HCT116 (cell line): ENCODE results near the gene CFAP97D2. TPM values are rescaled to one million over a fixed set of nuclear protein-coding genes. Genes with fewer than 3 reads are reported as not detected.

Experiments
- ATAC-seq: fragments of 200-7000 bp; cut with Tn5 transposase; 2 replicates; pipeline ENCODE4 v1.9.1; 2020; ENCODE audit warnings: mild to moderate bottlenecking, moderate library complexity
- BruUV-seq: library from RNA; stranded (reverse); fragments of 400-500 nt; replicated peaks from 2 replicates; lab custom pipeline; 2021; lab: Mats Ljungman, UMichigan
- CTCF ChIA-PET: fragments of 300-600 bp; sonication (Branson Sonifier 250); formaldehyde crosslinking; loops from one replicate; lab custom pipeline; 2021; ENCODE audit warnings: antibody characterized with exemption; lab: Charles Lee
- POLR2A ChIA-PET: fragments of 300-600, 350-600 bp; sonication (Branson Sonifier 250); formaldehyde crosslinking; loops from one replicate; lab custom pipeline; 2021; ENCODE audit warnings: antibody characterized with exemption; lab: Charles Lee
- RAD21 ChIA-PET, 2 experiments: fragments of 300-600 bp; sonication (Branson Sonifier 250); formaldehyde crosslinking; loops; one replicate each; lab custom pipeline; 2023; ENCODE audit warnings: low total read pairs in 2 of 2; ENCODE audit not compliant: uncharacterized antibody in 2 of 2, unreplicated experiment in 2 of 2, low non-redundant PET in 1 of 2; lab: Charles Lee
- DNase-seq: peaks from one replicate; pipeline ENCODE4 v3.0.0-alpha.2; 2010; ENCODE audit warnings: low read depth, low spot score
- H2AFZ ChIP-seq: fragments of 200-600 bp; shearing (Covaris generic), sonication (generic); 2 replicates; pipeline ENCODE4 v1.6.1; 2017; ENCODE audit warnings: low read depth, mixed run types, mixed read lengths, antibody characterized with exemption, low read length; ENCODE audit not compliant: poor library complexity, severe bottlenecking
- H3K27ac ChIP-seq: 2 replicates; pipeline ENCODE4 v1.5.1; 2012; ENCODE audit warnings: low read depth, low read length
- H3K27me3 ChIP-seq: fragments of 200-600 bp; sonication (generic); 2 replicates; pipeline ENCODE4 v1.6.1; 2016; ENCODE audit warnings: mixed run types, low read length, mixed read lengths; ENCODE audit not compliant: insufficient read depth
- H3K36me3 ChIP-seq, 2 experiments: fragments of 200-500 bp in 1 of 2; fragments of 200-600 bp in 1 of 2; sonication (Bioruptor generic) in 1 of 2; sonication (generic) in 1 of 2; 2 replicates each; pipeline versions ENCODE4 v1.5.1 to v1.6.1; 2014 to 2016; ENCODE audit warnings: low read length in 2 of 2, inconsistent platforms in 1 of 2, mixed read lengths in 1 of 2, mixed run types in 1 of 2; ENCODE audit not compliant: insufficient read depth in 2 of 2, control insufficient read depth in 1 of 2
- H3K4me1 ChIP-seq, 2 experiments: fragments of 200-600 bp in 1 of 2; sonication (generic) in 1 of 2; 2 replicates each; pipeline versions ENCODE4 v1.5.1 to v1.6.1; 2012 to 2017; ENCODE audit warnings: low read length in 2 of 2, inconsistent platforms in 1 of 2, mild to moderate bottlenecking in 1 of 2, mixed read lengths in 1 of 2, mixed run types in 1 of 2, moderate library complexity in 1 of 2; ENCODE audit not compliant: insufficient read depth in 2 of 2, control insufficient read depth in 1 of 2
- H3K4me2 ChIP-seq: fragments of 200-600 bp; sonication (generic); 2 replicates; pipeline ENCODE4 v1.6.1; 2017; ENCODE audit warnings: mixed run types, low read length, mixed read lengths
- H3K4me3 ChIP-seq, 2 experiments: fragments of 200-600 bp in 1 of 2; sonication (generic) in 1 of 2; replicated peaks in 1 of 2; 2 replicates each; pipeline ENCODE4 v1.5.1; 2011 to 2016; ENCODE audit warnings: low read length in 2 of 2, control low read depth in 1 of 2, low read depth in 1 of 2, mild to moderate bottlenecking in 1 of 2, mixed read lengths in 1 of 2, mixed run types in 1 of 2
- H3K79me2 ChIP-seq: fragments of 200-600 bp; sonication (generic); 2 replicates; pipeline ENCODE4 v1.6.1; 2017; ENCODE audit warnings: mild to moderate bottlenecking, mixed run types, low read length, moderate library complexity, mixed read lengths; ENCODE audit not compliant: insufficient read depth
- H3K9ac ChIP-seq: fragments of 200-600 bp; sonication (generic); 2 replicates; pipeline ENCODE4 v1.6.1; 2016; ENCODE audit warnings: low read length, mixed read lengths
- H3K9me2 ChIP-seq: fragments of 200-600 bp; sonication (generic), shearing (Covaris generic); 2 replicates; pipeline ENCODE4 v1.6.1; 2017; ENCODE audit warnings: mixed run types, mild to moderate bottlenecking, moderate library complexity; ENCODE audit not compliant: insufficient read depth
- H3K9me3 ChIP-seq, 2 experiments: fragments of 200-500 bp in 1 of 2; fragments of 200-600 bp in 1 of 2; sonication (Bioruptor generic) in 1 of 2; sonication (generic) in 1 of 2; 2 replicates each; pipeline ENCODE4 v1.6.1; 2014 to 2017; ENCODE audit warnings: low read length in 2 of 2, mixed read lengths in 2 of 2, inconsistent platforms in 1 of 2, low read depth in 1 of 2, mild to moderate bottlenecking in 1 of 2, mixed run types in 1 of 2, moderate library complexity in 1 of 2; ENCODE audit not compliant: control insufficient read depth in 1 of 2, insufficient read depth in 1 of 2
- H4K20me1 ChIP-seq: fragments of 200-600 bp; sonication (generic), shearing (Covaris generic); 2 replicates; pipeline ENCODE4 v1.6.1; 2017; ENCODE audit warnings: mixed run types, mild to moderate bottlenecking, moderate library complexity; ENCODE audit not compliant: insufficient read depth
- ATF3 ChIP-seq: IDR thresholded peaks from 2 replicates; pipeline ENCODE4 v1.6.1; 2012
- CBX3 ChIP-seq: IDR thresholded peaks from 2 replicates; pipeline ENCODE4 v1.6.1; 2012; ENCODE audit warnings: low read depth
- CEBPB ChIP-seq: IDR thresholded peaks from 2 replicates; pipeline ENCODE4 v1.6.1; 2012; ENCODE audit warnings: low read depth
- FOSL1 ChIP-seq: IDR thresholded peaks from 2 replicates; pipeline ENCODE4 v1.6.1; 2012; ENCODE audit warnings: low read depth
- JUND ChIP-seq: IDR thresholded peaks from 2 replicates; pipeline ENCODE4 v1.6.1; 2012
- POLR2AphosphoS5 ChIP-seq: IDR thresholded peaks from 2 replicates; pipeline ENCODE4 v1.6.1; 2011; ENCODE audit warnings: mild to moderate bottlenecking, low read depth, low read length, moderate library complexity
- RAD21 ChIP-seq: IDR thresholded peaks from 2 replicates; pipeline ENCODE4 v1.6.1; 2012; ENCODE audit warnings: low read depth, mild to moderate bottlenecking
- SIN3A ChIP-seq: IDR thresholded peaks from 2 replicates; pipeline ENCODE4 v1.6.1; 2012; ENCODE audit warnings: low read depth
- TCF7L2 ChIP-seq: IDR thresholded peaks from 2 replicates; pipeline ENCODE4 v1.7.0; 2011; ENCODE audit warnings: borderline replicate concordance, inconsistent platforms; ENCODE audit not compliant: insufficient read depth, insufficient read length; ENCODE audit errors: extremely low read depth
- ZBTB33 ChIP-seq: IDR thresholded peaks from 2 replicates; pipeline ENCODE4 v1.6.1; 2011; ENCODE audit warnings: mild to moderate bottlenecking, low read length, moderate library complexity; ENCODE audit not compliant: insufficient replicate concordance; ENCODE audit errors: extremely low read depth
- intact Hi-C: fragments of 100-400 bp; cut with micrococcal nuclease; formaldehyde crosslinking; loops from 2 replicates; pipeline ENCODE4 v1.10.0; 2022
- total RNA-seq: library from RNA; stranded (reverse); gene quantifications from one replicate; pipeline ENCODE4 v1.2.1, GENCODE V29; 2021; ENCODE audit not compliant: unreplicated experiment
- TF ChIP-seq, protein P1 (sequence below): IDR thresholded peaks from 2 replicates; pipeline ENCODE4 v1.6.1; 2012

The CFAP97D2 gene
- total RNA-seq, 1 experiment from 2014 or later: not detected

DNA sequence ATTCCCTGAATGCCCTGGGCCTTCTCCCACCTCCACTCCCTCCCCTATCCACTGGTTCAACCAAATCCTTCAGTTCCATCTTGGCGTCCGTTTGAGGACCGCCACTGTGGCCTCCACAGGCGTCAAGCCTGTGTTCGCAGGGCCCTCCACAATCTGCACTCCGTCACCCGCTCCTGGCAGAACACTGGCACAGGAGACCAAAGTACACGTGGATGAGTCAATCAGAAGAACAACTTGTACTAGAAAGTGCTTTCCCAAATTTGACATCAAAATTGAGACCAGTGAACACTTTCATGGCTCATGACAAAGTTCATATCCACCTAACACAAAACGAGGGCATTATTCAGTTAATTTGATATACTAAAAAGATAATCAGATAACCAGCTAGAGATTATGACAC lies 49.1 kb downstream of the CFAP97D2 start (continued):
- no peak for TF ChIP-seq RAD21
- TF ChIP-seq, all 23 proteins: peak for 0

GRCh38 chr13:114229506-114229905 lies 50.4 kb downstream of the CFAP97D2 start:
- peaks cover 0 to 22% of the 10 kb centered on the region in 2 experiments; a peak in 3 of 4 replicates for H3K4me1 ChIP-seq
- no peak overlapping the region for H3K27ac ChIP-seq
- ATAC-seq: no peak
- no peaks in the 10 kb centered on the region; a peak in 1 of 4 replicates for H3K9me3 ChIP-seq
- POLR2A ChIA-PET: no interaction called here
- H3K4me3 ChIP-seq: no peak overlapping the region
- H2AFZ ChIP-seq: no peak overlapping the region
- no peaks in the 10 kb centered on the region for H3K79me2 ChIP-seq
- H3K9me2 ChIP-seq: no peaks in the 10 kb centered on the region
- intact Hi-C loops: no loop called here
- TF ChIP-seq, protein P1, sequence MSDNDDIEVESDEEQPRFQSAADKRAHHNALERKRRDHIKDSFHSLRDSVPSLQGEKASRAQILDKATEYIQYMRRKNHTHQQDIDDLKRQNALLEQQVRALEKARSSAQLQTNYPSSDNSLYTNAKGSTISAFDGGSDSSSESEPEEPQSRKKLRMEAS: no peak
- TF ChIP-seq ATF3 (no peak), TCF7L2 (no peak), SIN3A (no peak), JUND (no peak), FOSL1 (no peak), ZBTB33 (no peak), CBX3 (no peak), POLR2AphosphoS5 (no peak), CEBPB (no peak)
- no peak overlapping the region for H3K9ac ChIP-seq
- BruUV-seq: no TSS peak
- H3K36me3 ChIP-seq: no peaks in the 10 kb centered on the region
- CTCF ChIA-PET: no interaction called here
- no peak for DNase-seq
- RAD21 ChIA-PET: no interaction called here
- no peaks in the 10 kb centered on the region for H4K20me1 ChIP-seq
- no peak overlapping the region for H3K4me2 ChIP-seq
- no peaks in the 10 kb centered on the region for H3K27me3 ChIP-seq
